ENCODE data around the gene ZMIZ1.
A peak's percentile ranks its signal among the peaks of the same experiment; 100 is the strongest.

The ZMIZ1 gene

DNA sequence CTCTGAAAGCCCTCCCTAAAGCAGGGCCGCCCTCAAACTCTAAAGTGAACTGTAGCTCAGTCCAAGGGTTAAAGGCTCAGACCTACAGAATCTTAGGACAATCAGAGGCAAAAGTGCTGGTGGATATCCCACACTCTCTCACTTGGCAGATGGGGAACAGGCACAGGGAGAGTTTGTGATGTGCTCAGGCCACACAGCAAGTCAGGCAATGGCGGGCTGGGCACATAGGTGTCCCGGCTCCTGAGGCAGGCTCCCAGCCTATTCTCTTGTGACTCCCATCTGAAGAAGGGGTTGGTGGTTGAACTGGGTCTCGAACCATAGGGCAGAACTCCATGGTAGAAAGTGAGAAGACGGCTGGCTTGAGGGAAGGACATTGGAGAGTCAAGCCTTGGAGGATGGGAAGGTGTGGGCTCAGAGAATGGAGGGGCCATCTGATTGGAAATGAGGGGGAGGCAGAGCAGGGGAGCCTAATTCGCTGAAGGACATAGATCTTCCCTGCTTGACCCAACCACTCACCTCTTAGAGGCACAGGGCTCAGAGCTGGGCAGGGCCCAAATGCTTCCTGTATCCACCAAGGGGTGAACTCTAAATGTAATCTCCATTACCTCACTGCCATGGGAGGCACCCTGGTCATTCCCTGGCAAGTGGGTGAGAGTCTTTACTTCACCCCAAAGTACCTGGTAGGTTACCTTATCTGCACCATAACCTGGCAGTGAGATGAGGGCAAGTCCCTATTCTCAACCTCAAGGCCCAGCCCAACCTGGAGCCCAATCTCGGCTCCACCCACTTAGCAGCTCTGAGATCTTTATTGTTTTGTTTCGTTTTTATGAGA, 4.9 kb upstream of the ZMIZ1 start:
- no peak for DNase-seq (ENCODE audit: low spot score)

DNA sequence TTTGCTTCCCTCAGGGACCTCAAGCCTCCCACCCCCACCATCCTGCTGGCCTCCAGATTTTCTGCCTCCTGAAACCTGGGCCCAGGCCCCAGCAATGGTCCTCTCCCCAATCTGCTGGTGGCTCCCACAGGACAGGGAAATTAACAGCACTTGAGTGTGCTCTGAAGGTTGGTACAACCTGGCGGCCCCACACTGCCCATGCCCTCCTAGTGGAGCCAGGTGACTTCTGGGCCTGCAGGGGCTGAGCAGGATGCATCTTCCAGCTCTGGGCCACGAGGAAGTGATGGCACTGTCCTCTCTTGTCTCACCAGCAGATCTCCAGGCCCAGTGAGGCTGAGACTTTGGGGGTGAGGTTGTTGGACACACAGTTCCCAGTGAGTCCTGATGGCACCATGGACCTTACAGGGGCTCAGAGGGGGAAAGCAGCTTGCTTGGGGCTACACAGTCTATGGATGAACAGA, 3.6 kb upstream of the ZMIZ1 start:
- no peak for DNase-seq (ENCODE audit: low spot score)

DNA sequence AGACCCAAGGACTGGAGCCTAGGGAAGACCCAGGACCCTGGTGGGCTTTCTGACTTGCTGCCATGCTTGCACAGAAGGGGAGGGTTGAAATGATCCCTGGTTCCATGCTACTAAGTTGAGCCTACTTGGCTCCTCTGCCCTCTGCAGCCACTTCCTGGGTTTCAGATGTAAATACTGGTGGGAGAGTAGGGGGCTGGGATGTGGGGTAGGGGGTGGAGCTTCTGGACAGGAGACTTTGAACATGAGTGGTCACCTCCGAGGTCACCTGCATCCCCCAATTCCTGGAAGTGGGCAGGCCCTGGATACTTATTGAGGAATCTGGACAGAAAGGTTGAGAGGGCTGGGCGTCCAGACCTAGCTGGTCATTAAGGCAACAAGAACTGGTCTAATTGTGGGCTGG, 2.9 kb upstream of the ZMIZ1 start:
- no peak for DNase-seq (ENCODE audit: low spot score)

DNA sequence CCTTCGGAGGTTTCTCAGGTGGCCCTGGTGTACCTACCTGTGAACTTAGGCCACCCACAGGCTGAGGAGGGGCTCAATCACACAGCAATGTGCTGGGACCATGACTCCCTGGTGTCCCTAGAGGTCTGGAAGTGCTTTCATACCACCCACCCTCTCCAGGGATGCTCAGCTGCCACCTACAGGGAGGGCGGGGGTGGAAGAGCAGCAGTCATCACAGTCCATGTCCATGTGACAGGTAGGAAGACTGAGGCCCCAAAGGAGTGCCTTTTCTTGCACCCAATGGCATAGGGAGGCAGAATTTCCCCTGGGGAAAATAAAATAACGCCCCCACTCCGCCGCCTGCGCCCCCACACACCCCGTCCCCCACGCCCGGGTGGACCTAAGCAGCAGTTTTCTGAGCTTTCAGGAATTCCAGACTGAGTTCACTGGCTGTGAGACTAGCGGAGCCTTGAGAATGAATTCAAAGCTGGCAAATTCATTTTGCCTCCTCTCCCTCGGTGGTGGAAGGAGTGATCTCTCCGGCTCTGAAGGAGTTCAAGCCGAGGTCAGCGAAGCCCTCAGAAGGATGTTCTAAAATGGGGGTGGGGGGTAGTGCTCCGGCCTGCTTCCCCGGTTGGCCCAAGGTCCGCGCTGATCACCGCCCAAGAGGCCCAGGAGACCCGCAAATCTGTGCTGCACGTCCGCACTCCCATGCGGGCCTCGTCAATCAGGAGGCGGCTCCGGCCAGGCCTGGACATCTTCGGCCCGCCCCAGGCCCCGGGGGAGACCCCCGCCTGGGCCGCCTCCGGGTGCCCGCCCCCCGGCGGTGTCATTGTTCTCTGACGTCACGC, 2.1 kb upstream of the ZMIZ1 start:
- DNase-seq (ENCODE audit: low spot score), result peak; percentile 40

DNA sequence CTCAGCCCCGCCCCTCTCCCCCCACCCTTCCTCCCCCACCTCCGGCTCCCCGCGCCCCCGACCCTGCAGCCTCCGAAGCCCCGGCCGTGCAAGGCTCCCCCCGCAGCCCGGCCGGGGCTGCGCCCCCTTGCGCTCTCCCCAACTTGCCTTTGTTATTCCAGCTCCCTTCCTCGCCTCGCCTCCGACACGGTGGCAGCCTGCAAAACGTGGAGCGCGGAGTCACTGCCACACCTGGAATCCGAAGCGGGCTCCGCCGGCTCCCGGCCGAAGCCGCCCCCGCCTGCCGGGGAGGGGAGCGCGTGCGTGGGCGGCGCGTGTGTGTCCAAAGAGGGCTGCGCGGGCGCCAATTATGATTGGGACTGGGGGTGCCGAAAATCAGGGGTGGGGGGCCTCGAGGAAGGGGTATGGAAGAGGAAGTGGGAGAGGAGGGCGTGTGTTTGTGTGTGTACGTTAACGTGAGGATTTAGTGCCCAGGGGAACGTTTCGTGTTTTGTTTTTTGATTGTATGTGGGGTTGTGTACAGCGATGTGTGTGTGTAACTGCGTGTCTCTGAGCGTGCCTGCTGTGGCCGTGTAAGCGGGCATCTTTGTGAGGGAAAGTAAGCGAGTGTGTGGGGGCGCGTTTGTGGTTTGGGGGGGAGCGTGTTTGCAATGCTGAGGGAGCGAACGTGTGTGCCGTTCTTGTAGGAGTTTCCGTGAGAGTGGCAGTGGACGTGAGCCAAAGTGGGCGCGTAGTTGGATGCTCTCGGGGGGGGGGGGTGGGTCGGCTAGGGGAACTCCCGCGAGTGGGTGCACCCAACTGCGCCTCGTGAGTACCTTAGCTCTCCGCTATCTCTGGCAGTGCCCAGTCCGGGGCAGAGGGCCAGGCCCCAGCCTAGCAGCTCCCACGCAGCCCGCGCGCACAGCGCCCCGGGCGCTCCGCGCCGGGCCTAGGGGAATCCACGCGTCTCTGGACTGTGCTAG, 1.2 kb upstream of the ZMIZ1 start:
- DNase-seq (ENCODE audit: low spot score), result peak; percentile 80

DNA sequence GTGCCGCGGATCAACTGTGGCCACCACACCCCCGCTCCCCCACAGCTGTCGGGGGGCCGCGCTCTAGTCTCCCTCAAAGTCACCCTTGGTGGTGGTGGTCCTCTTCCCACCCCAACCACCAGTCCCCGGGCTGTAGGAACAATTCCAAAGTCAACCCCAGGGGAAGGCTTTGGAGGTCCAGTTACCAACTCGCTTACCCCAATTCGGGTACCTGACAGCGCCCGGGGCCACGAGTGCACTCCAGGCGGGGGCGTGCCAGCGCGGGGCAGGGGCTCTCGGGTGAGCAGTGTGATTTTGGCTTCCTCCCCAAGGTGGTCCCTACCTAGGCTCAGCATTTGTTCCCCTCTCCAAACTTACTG, 584 bp upstream of the ZMIZ1 start:
- DNase-seq (ENCODE audit: low spot score), result no peak

DNA sequence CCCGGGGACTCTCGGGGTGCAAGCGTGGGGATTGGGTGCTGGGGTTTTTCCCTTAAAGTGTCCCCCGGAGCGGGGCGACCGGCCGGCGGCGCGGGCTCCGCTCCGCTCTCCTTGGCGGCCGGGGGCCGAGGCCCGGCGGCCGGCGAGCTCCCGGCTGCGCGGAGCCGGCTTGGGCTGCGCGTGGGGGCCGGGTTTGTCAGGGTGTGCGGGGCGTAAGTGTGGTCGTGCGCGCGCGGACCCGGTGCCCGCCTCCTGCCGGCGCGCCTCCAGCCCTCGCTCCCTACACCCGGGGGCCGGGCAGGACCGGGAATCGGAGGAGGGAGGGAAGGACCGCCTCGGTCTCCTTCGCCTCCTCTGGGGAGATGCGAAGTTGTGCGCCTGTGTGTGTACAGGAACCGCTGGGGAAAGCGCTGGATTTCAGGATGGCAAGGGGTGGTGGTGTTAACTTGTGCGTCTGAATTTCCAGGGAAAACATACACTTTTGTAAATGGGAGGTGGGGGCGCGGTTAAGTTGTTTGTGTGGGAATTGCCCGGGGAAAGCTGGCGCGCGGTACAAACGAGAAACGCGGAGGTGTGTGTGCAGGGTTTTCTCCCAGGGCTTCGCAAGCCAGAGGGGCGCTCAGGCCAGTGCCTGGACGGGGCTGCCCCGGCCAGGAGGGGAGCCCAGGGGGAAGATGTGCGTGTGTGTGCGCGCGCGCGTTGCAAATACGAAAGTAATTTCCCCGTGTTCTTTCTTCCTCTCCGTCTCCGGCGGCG, 737 bp downstream of the ZMIZ1 start:
- peak; percentile 55 for DNase-seq (ENCODE audit: low spot score)

DNA sequence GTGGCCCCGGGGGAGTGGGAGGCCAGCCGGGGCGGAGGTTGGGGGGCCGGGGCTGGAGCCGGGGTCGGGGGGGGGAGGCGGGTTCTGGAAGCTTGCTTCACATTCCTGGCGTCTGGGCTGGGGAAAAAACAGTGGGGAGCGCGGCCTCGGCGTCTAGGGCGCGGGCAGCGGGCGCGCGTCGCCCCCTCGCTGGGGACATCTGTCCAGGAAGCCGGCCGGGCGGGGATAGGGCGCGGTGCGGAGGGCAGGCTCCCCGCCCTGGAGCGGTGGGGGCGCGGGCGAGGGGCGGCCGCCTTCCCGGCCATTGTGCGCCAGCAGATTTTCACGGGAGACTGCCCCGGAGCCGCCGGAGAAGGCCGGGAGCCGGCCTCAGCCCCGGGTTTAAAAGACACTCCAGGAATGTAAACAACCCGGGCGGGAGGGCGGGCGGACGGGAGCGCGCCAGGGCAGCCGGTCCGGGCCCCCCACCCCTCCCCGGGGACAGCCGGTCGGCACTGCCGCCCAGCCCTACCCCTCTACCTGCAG, 1.4 kb downstream of the ZMIZ1 start:
- peak; percentile 47 for DNase-seq (ENCODE audit: low spot score)

DNA sequence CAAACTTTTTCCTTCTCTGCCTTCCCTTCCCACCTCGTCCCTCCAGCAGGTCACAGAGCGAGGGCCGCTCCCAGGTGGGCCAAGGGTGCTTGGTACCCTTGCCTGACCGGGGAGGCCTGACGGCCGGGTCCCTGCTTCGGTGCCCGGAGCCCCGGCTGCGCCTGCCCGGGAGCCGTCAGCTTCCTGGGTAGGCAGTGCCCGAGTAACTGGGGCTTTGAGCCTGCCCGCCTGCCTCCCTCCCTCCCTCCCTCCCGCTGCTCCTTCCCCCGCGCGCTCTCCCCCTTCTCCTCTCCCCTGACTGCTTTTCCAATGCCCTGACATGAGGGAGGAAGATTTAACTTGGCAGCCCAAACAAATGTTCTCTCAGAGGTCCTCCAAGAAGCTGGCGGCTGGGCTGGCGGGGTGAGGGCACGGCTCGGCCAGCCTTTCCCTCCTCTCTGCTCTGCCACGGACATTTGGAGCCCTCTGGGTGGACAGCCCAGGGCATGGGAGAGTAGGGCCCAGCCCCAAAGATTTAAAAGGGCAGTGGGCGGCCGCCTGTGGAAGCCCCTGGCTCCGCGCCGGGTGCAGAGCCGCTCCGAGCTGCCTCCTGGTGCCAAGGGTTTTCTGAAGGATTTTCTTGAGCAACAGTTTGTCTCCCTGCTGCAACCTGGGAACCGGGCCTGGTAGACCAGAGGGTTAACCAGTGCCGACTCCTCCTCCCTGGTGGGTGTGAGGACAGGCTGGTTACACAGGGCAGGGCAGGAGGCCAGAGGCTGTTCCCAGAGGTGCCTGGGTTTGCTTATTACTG, 2.0 kb downstream of the ZMIZ1 start:
- DNase-seq (ENCODE audit: low spot score), result peak; percentile 91

DNA sequence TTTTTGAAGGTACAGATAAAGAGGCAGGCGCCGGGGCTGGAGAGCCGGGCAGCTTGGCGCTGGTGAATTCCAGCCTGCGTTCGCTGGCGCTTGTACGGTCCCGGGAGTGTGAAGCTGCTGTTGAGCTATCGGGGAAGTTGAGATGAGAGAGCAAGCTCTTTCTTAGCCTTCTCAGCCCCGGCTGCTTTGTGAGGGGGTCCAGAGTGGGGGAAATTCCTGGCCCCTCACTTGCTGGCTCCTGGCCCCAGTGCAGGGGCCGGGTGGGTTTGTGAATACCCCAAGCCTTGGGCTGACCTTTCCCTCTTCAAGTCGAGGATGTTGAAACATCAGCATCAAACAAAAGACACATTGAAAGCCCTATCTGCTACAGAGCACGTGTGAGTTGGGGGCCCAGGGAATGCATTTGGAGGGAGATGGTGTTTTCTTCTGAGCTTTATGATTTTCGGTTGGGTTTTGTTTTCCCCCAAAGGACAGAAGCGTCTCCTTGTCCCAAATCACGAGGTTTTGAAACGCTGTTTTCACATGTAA, 2.7 kb downstream of the ZMIZ1 start:
- no peak for DNase-seq (ENCODE audit: low spot score)

DNA sequence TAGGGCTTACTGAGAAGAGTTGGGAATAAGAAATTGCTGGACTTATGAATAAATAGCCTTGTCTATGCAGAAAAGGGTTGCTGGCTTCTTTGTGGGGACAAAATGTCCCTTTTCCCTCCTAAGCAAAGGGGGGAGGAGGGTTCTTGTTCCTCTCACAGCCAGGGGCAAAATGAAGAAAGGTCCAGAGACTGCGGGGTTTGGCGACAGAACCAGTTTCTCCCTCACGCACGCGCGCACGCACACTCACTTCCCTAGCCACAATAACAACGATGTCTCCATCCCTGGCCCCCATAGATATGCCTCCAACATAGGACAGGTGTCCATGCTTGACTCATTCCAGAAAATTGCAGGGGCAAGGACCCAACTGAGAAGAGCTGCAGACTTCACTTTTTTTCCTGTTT, 3.3 kb downstream of the ZMIZ1 start:
- DNase-seq (ENCODE audit: low spot score), result peak; percentile 51

DNA sequence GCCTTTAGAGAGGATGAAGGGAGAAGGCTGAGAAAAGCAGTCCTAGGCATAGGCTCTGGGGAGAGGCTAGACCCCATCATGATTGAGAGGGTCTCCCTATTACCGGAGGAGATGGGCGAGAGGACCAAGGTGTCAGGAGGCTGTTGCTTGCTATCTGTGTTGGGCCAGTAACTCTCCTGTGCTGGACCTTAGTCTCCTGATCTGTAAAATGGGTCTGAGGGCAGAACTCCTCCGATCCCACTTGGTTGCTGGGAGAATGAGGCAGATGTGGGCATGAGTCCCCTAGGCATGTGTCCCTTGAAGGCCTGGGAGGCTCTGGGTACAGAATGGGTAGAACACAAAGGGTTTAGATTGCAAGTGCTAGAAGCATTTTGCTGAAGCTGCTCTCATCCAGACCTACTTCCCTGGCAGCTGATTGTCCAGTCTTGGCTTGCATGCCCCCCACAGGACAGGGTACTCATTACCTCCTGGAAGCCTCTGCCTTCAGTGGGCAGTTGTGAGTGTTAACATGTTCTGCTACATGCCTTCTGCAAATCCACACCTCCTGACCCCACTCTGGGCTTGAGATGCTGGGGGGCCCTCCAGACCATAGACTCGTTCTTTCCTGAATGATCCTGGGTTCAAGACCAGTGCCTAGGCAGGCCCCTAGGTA, 4.4 kb downstream of the ZMIZ1 start:
- DNase-seq (ENCODE audit: low spot score), result no peak

DNA sequence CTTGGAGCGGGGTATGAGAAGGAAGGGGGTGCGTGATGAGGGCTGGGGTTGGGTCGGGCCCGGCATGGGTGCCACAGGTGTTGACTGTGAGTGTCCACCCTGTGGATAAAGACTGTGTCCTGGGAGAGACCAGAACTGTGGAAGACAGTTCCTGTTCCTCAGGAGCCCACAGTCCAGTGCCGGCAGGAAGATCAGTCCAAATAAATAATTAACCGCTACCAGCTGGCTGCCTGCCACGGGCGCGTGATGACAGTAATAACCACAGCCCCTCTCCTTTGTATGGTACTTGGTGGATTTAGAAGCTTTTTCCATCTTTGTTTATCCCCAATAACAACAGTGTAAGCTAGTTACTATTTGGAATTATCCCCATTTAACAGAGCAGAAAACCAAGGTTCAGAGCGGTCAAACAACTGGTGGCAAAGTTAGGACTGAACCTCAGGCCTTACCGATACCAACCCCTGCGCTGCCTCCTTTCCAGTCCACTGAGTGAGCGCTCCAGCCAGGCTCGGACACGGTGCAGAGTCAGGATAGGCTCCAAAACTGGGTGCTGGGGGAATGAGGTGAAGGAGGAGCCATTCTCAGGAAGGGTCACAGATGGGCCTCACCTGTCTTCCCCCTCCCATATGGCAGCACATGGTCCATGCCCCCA, 5.1 kb downstream of the ZMIZ1 start:
- no peak for DNase-seq (ENCODE audit: low spot score)

DNA sequence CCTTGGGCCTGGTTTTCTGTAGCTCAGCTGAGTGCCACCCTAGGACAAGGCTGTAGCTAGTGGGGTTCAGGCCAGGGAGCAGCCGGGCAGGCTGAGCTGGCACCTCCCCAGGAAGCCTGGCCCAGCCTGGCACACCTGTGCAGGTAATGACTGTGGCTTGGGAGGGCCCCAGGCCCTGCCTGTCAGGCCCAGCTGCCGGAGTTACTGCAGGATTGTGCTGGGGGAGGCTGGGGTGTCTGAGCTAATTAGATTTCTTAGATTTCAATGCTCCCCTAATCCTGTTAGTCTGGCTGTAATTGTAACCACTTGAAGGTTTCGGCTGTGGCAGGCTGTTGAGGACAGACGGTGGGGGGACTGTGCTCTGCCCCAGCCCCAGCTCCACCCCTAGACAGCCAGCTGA, 6.0 kb downstream of the ZMIZ1 start:
- no peak for DNase-seq (ENCODE audit: low spot score)

DNA sequence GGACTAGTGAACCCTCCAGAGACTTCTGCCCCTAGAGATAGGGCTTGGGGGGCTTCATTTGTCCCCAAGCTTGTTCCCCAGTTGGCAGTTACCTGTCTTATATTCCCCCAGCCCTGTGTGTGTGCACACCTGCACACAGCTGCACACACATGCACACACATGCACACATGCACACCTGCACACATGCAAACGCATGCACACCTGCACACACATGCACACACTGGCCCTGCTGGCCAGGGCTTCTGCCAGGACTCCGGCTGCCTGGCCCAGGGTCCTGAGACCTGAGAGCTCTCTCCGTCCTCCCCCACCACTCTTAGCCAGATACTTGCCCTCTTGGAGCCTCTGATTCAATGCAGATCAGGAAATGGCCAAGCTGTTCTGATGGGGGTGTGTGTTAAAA, 6.7 kb downstream of the ZMIZ1 start:
- no peak for DNase-seq (ENCODE audit: low spot score)

DNA sequence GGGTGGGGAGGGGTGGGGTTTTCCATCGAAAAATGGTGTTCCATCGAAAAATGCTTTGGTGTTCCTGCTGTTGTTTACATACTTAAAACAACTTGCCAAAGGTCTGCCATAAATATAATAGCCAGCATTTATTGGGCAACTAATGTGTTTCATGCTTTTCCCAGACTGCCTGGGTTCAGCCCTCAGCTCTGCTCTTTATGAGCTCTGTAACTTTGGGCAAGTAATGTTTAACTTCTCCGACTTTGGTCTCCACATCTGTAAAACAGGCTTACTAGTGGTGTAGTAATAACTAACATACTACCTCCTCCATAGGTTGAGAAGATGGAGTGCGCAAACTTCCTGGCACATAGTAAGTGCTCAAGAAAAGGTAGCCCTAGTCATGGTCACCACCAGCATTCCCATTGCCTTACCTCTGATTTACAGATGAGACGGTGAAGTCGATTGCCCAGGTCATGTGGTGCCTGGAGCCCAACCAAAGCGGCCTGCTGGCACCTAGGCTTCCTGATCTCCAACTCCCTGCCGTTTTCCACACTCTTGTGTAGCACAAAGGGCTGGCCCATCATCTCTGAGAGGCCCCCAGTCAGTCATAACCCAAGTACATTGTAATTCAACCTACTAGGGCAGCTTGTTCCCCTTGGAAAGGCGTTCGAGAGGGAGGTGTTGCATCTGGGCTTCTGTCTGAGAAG, 8.9 kb downstream of the ZMIZ1 start:
- no peak for DNase-seq (ENCODE audit: low spot score)

DNA sequence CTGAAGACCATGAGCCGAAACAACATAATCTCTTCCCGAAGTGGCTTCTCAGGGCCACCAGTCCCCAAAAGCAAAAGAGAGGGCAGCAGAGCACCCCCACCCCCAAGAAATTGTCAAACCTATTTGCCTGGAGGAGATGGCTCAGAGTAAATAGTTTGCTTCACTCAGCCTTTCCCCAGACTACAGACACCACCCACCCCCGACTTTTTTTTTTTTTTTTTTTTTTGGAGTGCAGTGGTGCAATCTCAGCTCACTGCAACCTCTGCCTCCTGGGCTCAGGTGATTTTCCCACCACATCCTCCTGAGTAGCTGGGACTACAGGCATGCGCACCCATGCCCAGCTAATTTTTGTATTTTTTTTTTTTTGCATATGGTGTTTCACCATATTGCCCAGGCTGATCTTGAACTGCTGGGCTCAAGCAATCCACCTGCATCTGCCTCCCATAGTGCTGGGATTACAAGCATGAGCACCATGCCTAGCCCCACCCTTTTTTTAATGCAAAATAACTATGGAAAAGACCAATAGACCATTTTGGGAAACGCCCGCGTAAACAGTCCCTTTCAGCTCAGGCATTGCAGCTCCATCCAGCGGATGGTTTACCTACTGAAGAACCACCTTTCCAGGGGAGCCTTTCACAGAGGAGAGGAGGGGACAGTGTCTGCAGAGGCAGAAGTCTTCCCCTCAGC, 9.7 kb downstream of the ZMIZ1 start:
- DNase-seq (ENCODE audit: low spot score), result no peak

DNA sequence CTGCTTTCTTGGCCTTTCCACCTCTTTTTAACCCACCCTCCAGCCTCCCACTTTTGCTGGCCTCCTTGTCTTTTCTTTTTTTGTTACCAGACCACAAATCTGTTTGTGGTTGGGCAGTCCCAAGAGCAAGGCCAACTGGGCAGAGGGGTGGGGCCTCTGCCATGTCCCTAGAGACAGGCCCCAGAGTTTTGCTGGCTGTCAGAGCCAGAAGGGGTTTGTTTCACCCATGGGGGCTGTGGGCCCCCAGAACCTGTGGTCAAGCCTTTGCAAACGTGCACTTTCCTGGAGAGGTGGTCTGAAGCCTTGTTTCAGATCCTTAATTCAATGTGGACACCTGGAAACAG, 10.3 kb downstream of the ZMIZ1 start:
- DNase-seq (ENCODE audit: low spot score), result no peak

All from globus pallidus (tissue), 1 donor.